Measurements from ENCODE around the gene TBL2. TPM values are rescaled to one million over a fixed set of nuclear protein-coding genes. Genes with fewer than 3 reads are reported as not detected.

Gene TBL2
- total and polyA plus RNA-seq, 10 of the 15 experiments (the other 5 are each of a cell fraction or from before 2014, with no cell fraction given), result 1.1 to 49.7 (median 26.7) TPM

GRCh38 chr7:73560109-73560835, 18.1 kb downstream of the TBL2 start:
- H3K27me3 ChIP-seq (replicated peaks in 1 of 2; ENCODE audit: control insufficient read depth in 2 of 2, insufficient read depth in 2 of 2, low read length in 1 of 2), result no peaks in the 10 kb centered on the region
- no TSS peak for BruUV-seq (replicated peaks)
- H2AFZ ChIP-seq (ENCODE audit: control insufficient read depth, low read depth, low read length), result peak overlapping the region; percentile 59; the same call in 1 of the 2 replicates
- peaks cover 17% of the 10 kb centered on the region for H3K79me2 ChIP-seq (ENCODE audit: control insufficient read depth, insufficient read depth, low read length)
- DNase-seq (ENCODE audit: low read depth, low spot score), result no peak
- peaks cover 18% of the 10 kb centered on the region for H3K4me1 ChIP-seq (ENCODE audit: control insufficient read depth, insufficient read depth, low read length)
- peak; percentile 39 for ATAC-seq
- no peak overlapping the region for H3K4me3 ChIP-seq
- no peaks in the 10 kb centered on the region for H4K20me1 ChIP-seq (ENCODE audit: control insufficient read depth, insufficient read depth)
- intact Hi-C loops (cut with micrococcal nuclease; ENCODE audit: unreplicated experiment), result no loop called here
- no peaks in the 10 kb centered on the region for H3K36me3 ChIP-seq (ENCODE audit: control insufficient read depth in 2 of 2, insufficient read depth in 2 of 2, low read length in 1 of 2)
- FAIRE-seq, result no peak
- CTCF ChIA-PET, result interaction anchor here (1.8 to 2.6 kb wide), 2 partner anchors 11 to 35 kb away, joined by 5 to 9 read pairs; no protein-coding TSS in a partner anchor
- H3K9me3 ChIP-seq (replicated peaks; ENCODE audit: control insufficient read depth, insufficient read depth, low read length), result no peaks in the 10 kb centered on the region
- RAD21 ChIA-PET (ENCODE audit: unreplicated experiment), result interaction anchor here (1.0 to 4.1 kb wide), 3 partner anchors 18 to 39 kb away, joined by 5 to 21 read pairs (median 6); partner anchors contain the start of genes BAZ1B and TBL2
- H3K4me2 ChIP-seq (ENCODE audit: control insufficient read depth, insufficient read depth), result peak overlapping the region; percentile 36; the same call in 1 of the 2 replicates
- in situ Hi-C loops (cut with MboI), result no loop called here
- SMC1A ChIA-PET (ENCODE audit: uncharacterized antibody, unreplicated experiment), result interaction anchor here (0.6 to 2.7 kb wide), 7 partner anchors 9 to 174 kb away, joined by 3 to 10 read pairs (median 4); no protein-coding TSS in a partner anchor
- peak overlapping the region; percentile 4; the same call in 1 of the 2 replicates for H3K27ac ChIP-seq (ENCODE audit: control insufficient read depth, insufficient read depth)
- no peak overlapping the region for H3K9ac ChIP-seq (ENCODE audit: control insufficient read depth, insufficient read depth, low read length)
- POLR2A ChIA-PET, result interaction anchor here (1.2 to 4.3 kb wide), 2 partner anchors 8 to 17 kb away, joined by 3 to 30 read pairs; partner anchors contain the start of gene TBL2
- 25% methylated on average over 11 of the region's 11 CpGs for WGBS (ENCODE audit: insufficient coverage, insufficient replicate concordance, low lambda C conversion rate, missing lambda C conversion rate)
- TF ChIP-seq ZBTB40 (IDR thresholded peaks at IDR 0.05; ENCODE audit: borderline replicate concordance), result no peak
- no peak for TF ChIP-seq SKIL (IDR thresholded peaks at IDR 0.05; ENCODE audit: low read depth, poor library complexity, severe bottlenecking)
- no peak for TF ChIP-seq CBX5 (IDR thresholded peaks at IDR 0.05; ENCODE audit: low read depth)
- peak; percentile 85 for TF ChIP-seq MEF2A (IDR thresholded peaks at IDR 0.05; ENCODE audit: insufficient read depth, low read depth, low read length)
- TF ChIP-seq ATF7 (IDR thresholded peaks at IDR 0.05; ENCODE audit: low read depth), result peak; percentile 61
- peak; percentile 53 for TF ChIP-seq IKZF1 (conservative IDR thresholded peaks at IDR 0.05)
- no peak for TF ChIP-seq TCF3 (IDR thresholded peaks at IDR 0.05; ENCODE audit: borderline replicate concordance, insufficient read depth, low read depth, low read length)
- TF ChIP-seq ATF2 (IDR thresholded peaks at IDR 0.05; ENCODE audit: low read length), result peak; percentile 26; the same call in 1 of the 2 replicates
- no peak for TF ChIP-seq PKNOX1 (IDR thresholded peaks at IDR 0.05)
- no peak for TF ChIP-seq CBX3 (IDR thresholded peaks at IDR 0.05; ENCODE audit: borderline replicate concordance, low read depth)
- TF ChIP-seq CHD1 (IDR thresholded peaks at IDR 0.05; ENCODE audit: low read depth, low read length), result no peak
- no peak for TF ChIP-seq SRF (IDR thresholded peaks at IDR 0.05; ENCODE audit: low read depth in 2 of 2, low read length in 2 of 2)
- TF ChIP-seq IRF4 (IDR thresholded peaks at IDR 0.05; ENCODE audit: low read depth, low read length), result peak; percentile 73; the same call in 1 of the 2 replicates
- peak; percentile 77 for TF ChIP-seq EED (IDR thresholded peaks at IDR 0.05; ENCODE audit: low read depth)

Measured in GM12878 (cell line).